Ovary (tissue), 9 donors: ENCODE data around the gene PAQR7. TPM values are rescaled to one million over a fixed set of nuclear protein-coding genes. Genes with fewer than 3 reads are reported as not detected.

Source experiments
- DNase-seq, 5 donors: peaks; one replicate each; pipeline ENCODE4 v3.0.0-alpha.2; 2019 to 2020
- H3K27ac ChIP-seq, 2 donors: fragments of 200-600 bp; one replicate each; pipeline versions ENCODE4 v1.5.1 to v1.8.0; 2019 to 2022
- H3K27me3 ChIP-seq: fragments of 200-600 bp; one replicate; pipeline ENCODE4 v1.8.0; 2022
- H3K36me3 ChIP-seq: fragments of 200-600 bp; sonication (generic); one replicate; pipeline ENCODE4 v1.5.1; 2019
- H3K4me1 ChIP-seq: one replicate; pipeline ENCODE4 v1.8.1; 2013; ENCODE audit warnings: mild to moderate bottlenecking, moderate library complexity; ENCODE audit not compliant: insufficient read depth
- H3K4me3 ChIP-seq: fragments of 200-600 bp; sonication (generic); one replicate; pipeline ENCODE4 v1.5.1; 2017
- H3K9me3 ChIP-seq, 2 donors: fragments of 200-600 bp in 1 of 2; sonication (generic) in 1 of 2; one replicate each; pipeline versions ENCODE4 v1.5.1 to v1.8.1; 2013 to 2019; ENCODE audit warnings: mild to moderate bottlenecking in 1 of 2, moderate library complexity in 1 of 2
- CTCF ChIP-seq, 3 donors: fragments of 450-650 bp in 2 of 3; fragments of 200-600 bp in 1 of 3; IDR thresholded peaks; one replicate each; pipeline versions ENCODE4 v1.5.1 to v1.8.0; 2016 to 2022; ENCODE audit warnings: antibody characterized with exemption in 3 of 3, mild to moderate bottlenecking in 1 of 3
- EP300 ChIP-seq: sonication (generic); formaldehyde crosslinking; IDR thresholded peaks from one replicate; pipeline ENCODE4 v1.6.1; 2017; ENCODE audit warnings: antibody characterized with exemption
- POLR2A ChIP-seq: fragments of 450-650 bp; IDR thresholded peaks from one replicate; pipeline ENCODE4 v1.6.1; 2017; ENCODE audit warnings: antibody characterized with exemption, mild to moderate bottlenecking, moderate library complexity
- WGBS, 3 donors: extraction: QIAGEN DNeasy Blood & Tissue Kit in 1 of 3; methylation state at CpG; one replicate each; pipeline versions ENCODE4 v1.1.5 to v1.1.7; 2013 to 2017; 5-methylcytosine and 5-hydroxymethylcytosine counted together
- intact Hi-C, 4 donors: fragments of 100-400 bp; cut with DNase I; formaldehyde crosslinking; loops; one replicate each; pipeline versions ENCODE4 v1.11.0 to v1.15.1; 2022 to 2023
- polyA plus RNA-seq, 2 donors: library from polyadenylated mRNA; stranded (reverse); fragments of 200-250 nt in 1 of 2; fragments of 350-450 nt in 1 of 2; fragmentation: Illumina TruSeq in 1 of 2; extraction: RNeasy Lipid Tissue Mini Kit (QIAGEN cat#74804) in 1 of 2; gene quantifications; one replicate each; pipeline ENCODE4 v1.2.3, GENCODE V29; 2013 to 2014
- total RNA-seq, 7 donors: library from RNA; depleted of rRNA in 2 of 7; stranded (reverse); fragments of >200 nt in 2 of 7; fragmentation: NEBNext Ultra II Directional in 3 of 7; extraction: Animal tissue kit (Norgen Biotek cat#: 25700) in 3 of 7; gene quantifications; one replicate each; pipeline versions ENCODE4 v1.1.0 to v1.2.4, GENCODE V29; 2016 to 2023
- donor health status: DM: no; HTN: no; CAD: no; lungs with moderate emphysema.
- donor health status: DM: no; HTN: no; CAD: no.
- donor health status: Bipolar disorder and iron deficiency.
- donor health status: DM: yes; HTN: yes; CAD: no.
- donor health status: DM: no; HTN: no; CAD: no.
- donor health status: DM: yes; HTN: yes; CAD: no.

PAQR7 gene
- total and polyA plus RNA-seq, 9 donors = 8.6 to 98.1 (median 57.7) TPM

- TF ChIP-seq CTCF (IDR thresholded peaks at IDR 0.05) (no peak), EP300 (no peak), POLR2A (no peak)
- Histone ChIP-seq H3K27ac (peak overlapping the region in 1 of 2 donors; percentile 97), H3K4me3 (no peak overlapping the region), H3K27me3 (no peaks in the 10 kb centered on the region), H3K36me3 (no peaks in the 10 kb centered on the region), H3K4me1 (peaks cover 33% of the 10 kb centered on the region), H3K9me3 (no peaks in the 10 kb centered on the region)
- 23 to 43% (median 29%) methylated on average over 2 of the region's 2 CpGs for WGBS, 3 donors
- intact Hi-C loops = loop anchor here in 2 of 4 donors (10.0 kb wide), 1 partner anchor 48 kb away; no protein-coding TSS in a partner anchor
- no peak for DNase-seq
Measured at GRCh38 chr1:25872713-25873112, 2.8 kb downstream of the PAQR7 start.

- no peak overlapping the region for H3K4me3 ChIP-seq
- H3K9me3 ChIP-seq = no peaks in the 10 kb centered on the region
- H3K27ac ChIP-seq = peak overlapping the region; percentile 51 to 72
- peak; percentile 31 to 64 (median 45) for DNase-seq
- H3K36me3 ChIP-seq = no peaks in the 10 kb centered on the region
- H3K4me1 ChIP-seq = peaks cover 33% of the 10 kb centered on the region
- no peaks in the 10 kb centered on the region for H3K27me3 ChIP-seq
- no peak for TF ChIP-seq POLR2A
- no peak for TF ChIP-seq EP300
- TF ChIP-seq CTCF (IDR thresholded peaks at IDR 0.05) = no peak
- intact Hi-C loops = loop anchor here in 2 of 4 donors (10.0 kb wide), 1 partner anchor 47 kb away; no protein-coding TSS in a partner anchor
- WGBS, 3 donors = 36 to 53% (median 38%) methylated on average over 9 of the region's 9 CpGs
Measured at GRCh38 chr1:25871704-25872494, 3.6 kb downstream of the PAQR7 start.

- peak overlapping the region; percentile 51 to 72 for H3K27ac ChIP-seq
- no peaks in the 10 kb centered on the region for H3K36me3 ChIP-seq
- H3K4me1 ChIP-seq = peaks cover 32% of the 10 kb centered on the region
- no peaks in the 10 kb centered on the region for H3K27me3 ChIP-seq
- WGBS, 3 donors = 3 to 10% (median 8%) methylated on average over 5 of the region's 5 CpGs
- H3K4me3 ChIP-seq = no peak overlapping the region
- intact Hi-C loops = loop anchor here in 2 of 4 donors (10.0 kb wide), 1 partner anchor 46 kb away; no protein-coding TSS in a partner anchor
- DNase-seq = peak in 4 of 5 donors; percentile 59 to 69 (median 65)
- H3K9me3 ChIP-seq = no peaks in the 10 kb centered on the region
- TF ChIP-seq POLR2A = no peak
- no peak for TF ChIP-seq CTCF (IDR thresholded peaks at IDR 0.05)
- no peak for TF ChIP-seq EP300
Measured at GRCh38 chr1:25871086-25871703, 4.3 kb downstream of the PAQR7 start.

- no peaks in the 10 kb centered on the region for H3K9me3 ChIP-seq
- no peaks in the 10 kb centered on the region for H3K36me3 ChIP-seq
- no peak overlapping the region for H3K4me3 ChIP-seq
- intact Hi-C loops = loop anchor here in 2 of 4 donors (10.0 kb wide), 1 partner anchor 46 kb away; no protein-coding TSS in a partner anchor
- WGBS, 3 donors = 66 to 78% (median 74%) methylated on average over 1 of the region's 1 CpG
- H3K27ac ChIP-seq = peak overlapping the region in 1 of 2 donors; percentile 72
- TF ChIP-seq EP300 = no peak
- TF ChIP-seq CTCF (IDR thresholded peaks at IDR 0.05) = no peak
- no peak for TF ChIP-seq POLR2A
- no peak for DNase-seq
- H3K27me3 ChIP-seq = no peaks in the 10 kb centered on the region
- peaks cover 31% of the 10 kb centered on the region for H3K4me1 ChIP-seq
Measured at GRCh38 chr1:25870614-25871013, 4.9 kb downstream of the PAQR7 start.
